GM12801 (cell line): Measurements from ENCODE around the gene PRDM16.

Experiments
- CTCF ChIP-seq: IDR thresholded peaks from one replicate; pipeline ENCODE4 v1.5.1; 2011; ENCODE audit warnings: control low read depth; ENCODE audit not compliant: insufficient read length; ENCODE audit errors: extremely low read depth

Gene PRDM16

GRCh38 chr1:3127738-3128137, 58.7 kb downstream of the PRDM16 start:
- TF ChIP-seq CTCF: no peak

GRCh38 chr1:3128431-3129132, 59.6 kb downstream of the PRDM16 start:
- no peak for TF ChIP-seq CTCF

- TF ChIP-seq CTCF: no peak
These were observed 60.1 kb downstream of the PRDM16 start for GRCh38 chr1:3129133-3129490.

GRCh38 chr1:3130268-3130667, 61.3 kb downstream of the PRDM16 start:
- TF ChIP-seq CTCF: no peak

GRCh38 chr1:3132660-3133059, 63.7 kb downstream of the PRDM16 start:
- TF ChIP-seq CTCF: no peak

- TF ChIP-seq CTCF: no peak
These were observed 64.7 kb downstream of the PRDM16 start for GRCh38 chr1:3133686-3134085.

- no peak for TF ChIP-seq CTCF
These were observed 65.5 kb downstream of the PRDM16 start for GRCh38 chr1:3134381-3135072.
